Measurements from ENCODE around the gene RNF126. TPM values are rescaled to one million over a fixed set of nuclear protein-coding genes. Genes with fewer than 3 reads are reported as not detected.

RNF126 gene
- total and polyA plus RNA-seq, 2 of the 4 experiments (the other 2 are of a cell fraction) = 7.0 to 27.4 TPM

- Histone ChIP-seq H3K18ac (ENCODE audit: low read depth, low read length) (no peak overlapping the region), H2BK15ac (ENCODE audit: low read depth, low read length) (no peak overlapping the region), H2BK20ac (ENCODE audit: low read depth, low read length) (no peak overlapping the region), H2AK5ac (ENCODE audit: low read depth, low read length) (no peak overlapping the region), H2BK120ac (ENCODE audit: low read depth, low read length) (no peak overlapping the region), H4K91ac (ENCODE audit: insufficient read depth, low read depth, low read length) (no peak overlapping the region), H3K4ac (ENCODE audit: low read depth, low read length) (no peak overlapping the region), H3K4me3 (ENCODE audit: insufficient read depth, low read depth, low read length) (no peak overlapping the region), H3K4me1 (ENCODE audit: control insufficient read depth, insufficient read depth, low read length) (peaks cover 7% of the 10 kb centered on the region), H3K9me1 (ENCODE audit: insufficient read depth, low read length) (peaks cover 8% of the 10 kb centered on the region), H2AK9ac (replicated peaks; ENCODE audit: low read depth, low read length, poor library complexity) (no peak overlapping the region), H3K79me1 (ENCODE audit: low read depth in 1 of 2, low read length in 2 of 2) (peaks cover 6 to 38% of the 10 kb centered on the region in 2 experiments; a peak in 3 of 4 replicates), H4K8ac (ENCODE audit: low read depth in 2 of 2, low read length in 2 of 2) (no peak overlapping the region), H2BK5ac (ENCODE audit: low read depth, low read length, poor library complexity, severe bottlenecking) (no peak overlapping the region), H3K14ac (replicated peaks; ENCODE audit: low read depth, low read length) (no peak overlapping the region), H2AFZ (replicated peaks; ENCODE audit: low read length, poor library complexity) (peak overlapping the region; percentile 23), H3K36me3 (ENCODE audit: control insufficient read depth, insufficient read depth, low read length) (peaks cover 2% of the 10 kb centered on the region; the same call in 1 of the 2 replicates), H3K9ac (ENCODE audit: low read depth, low read length) (no peak overlapping the region), H4K20me1 (ENCODE audit: insufficient read depth, low read length) (peaks cover 11% of the 10 kb centered on the region), H3K9me3 (ENCODE audit: control insufficient read depth, insufficient read depth, low read length) (no peaks in the 10 kb centered on the region), H3K23ac (ENCODE audit: low read depth, low read length) (no peak overlapping the region), H4K5ac (ENCODE audit: low read depth, low read length) (no peak overlapping the region), H3K56ac (ENCODE audit: extremely low read depth, insufficient read depth, low read length) (no peak overlapping the region), H3K4me2 (ENCODE audit: low read depth, low read length) (no peak overlapping the region), H3K27me3 (ENCODE audit: control insufficient read depth, insufficient read depth, low read length) (no peaks in the 10 kb centered on the region), H3K27ac (ENCODE audit: insufficient read depth, low read length) (no peak overlapping the region)
- dilution Hi-C loops (cut with HindIII; ENCODE audit: low sequenced_read_pairs, unreplicated experiment) (no loop called here), in situ Hi-C loops (cut with MboI; ENCODE audit: low sequenced_read_pairs) (no loop called here), intact Hi-C loops (cut with micrococcal nuclease) (no loop called here)
- BruUV-seq (replicated peaks) = no TSS peak
- TF ChIP-seq POLR2A (IDR thresholded peaks at IDR 0.05; ENCODE audit: low read depth, low read length) (no peak), BHLHE40 (IDR thresholded peaks at IDR 0.05; ENCODE audit: low read depth, low read length) (no peak), MAFK (IDR thresholded peaks at IDR 0.05; ENCODE audit: low read depth, low read length) (no peak), FOS (IDR thresholded peaks at IDR 0.05; ENCODE audit: low read depth, low read length) (no peak), MXI1 (IDR thresholded peaks at IDR 0.05; ENCODE audit: borderline replicate concordance, low read depth, low read length) (no peak), SMC3 (IDR thresholded peaks at IDR 0.05; ENCODE audit: low read depth, low read length) (no peak), MAZ (IDR thresholded peaks at IDR 0.05; ENCODE audit: borderline replicate concordance, low read depth, low read length) (no peak), RAD21 (IDR thresholded peaks at IDR 0.05; ENCODE audit: low read length) (no peak)
- WGBS, 2 experiments (ENCODE audit: extremely low coverage in 2 of 2, insufficient read length in 1 of 2) = 88% methylated on average over 12 of the region's 25 CpGs; no CpG with 5 or more reads in 1 of the 2 experiments
- ChIA-PET CTCF (no interaction called here), POLR2A (ENCODE audit: unreplicated experiment) (no interaction called here)
- no peak for DNase-seq
- no peak for ATAC-seq (ENCODE audit: low read depth)
These were observed 19.8 kb upstream of the RNF126 start for GRCh38 chr19:682678-683320.
